Measurements from ENCODE around the gene RPS2.
A peak's percentile ranks its signal among the peaks of the same experiment; 100 is the strongest.
"Not testable (repeated sequence)": the region's sequence is repeated elsewhere in the genome, so short reads cannot be mapped to it uniquely, and the experiment has no call there.

RPS2 gene

GRCh38 chr16:1964506-1965395, at the start of gene RPS2:
Gene RPS2, minus strand, starts transcription at chr16:1964826. Its CDS starts 201 bp downstream, at chr16:1964625.
- TF ChIP-seq CTCF (IDR thresholded peaks at IDR 0.05; ENCODE audit: borderline replicate concordance, extremely low read depth, low read length, poor library complexity, severe bottlenecking) (no peak), EZH2 (IDR thresholded peaks at IDR 0.05; ENCODE audit: borderline replicate concordance, low read depth, low read length, severe bottlenecking) (no peak)

GRCh38 chr16:2013527-2013926, 48.9 kb upstream of the RPS2 start:
- peaks cover 14% of the 10 kb centered on the region for H3K4me1 ChIP-seq (ENCODE audit: insufficient read depth, low read length)
- peaks cover 8% of the 10 kb centered on the region for H4K20me1 ChIP-seq (ENCODE audit: insufficient read depth, low read length)
- TF ChIP-seq EZH2 (IDR thresholded peaks at IDR 0.05; ENCODE audit: borderline replicate concordance, low read depth, low read length, severe bottlenecking) (no peak), CTCF (IDR thresholded peaks at IDR 0.05; ENCODE audit: borderline replicate concordance, extremely low read depth, low read length, poor library complexity, severe bottlenecking) (no peak)
- ATAC-seq (ENCODE audit: insufficient read depth, low read depth): no peak
- no peak overlapping the region for H2AFZ ChIP-seq (ENCODE audit: low read depth, low read length)
- no peak overlapping the region for H3K4me3 ChIP-seq (ENCODE audit: low read depth in 1 of 2, low read length in 2 of 2)
- no peaks in the 10 kb centered on the region for H3K27me3 ChIP-seq (ENCODE audit: insufficient read depth, low read length, poor library complexity)
- H3K79me2 ChIP-seq (ENCODE audit: insufficient read depth, low read length): peaks cover 22% of the 10 kb centered on the region
- H3K36me3 ChIP-seq (ENCODE audit: insufficient read depth, low read length): no peaks in the 10 kb centered on the region
- no peak for DNase-seq
- H3K9me3 ChIP-seq (ENCODE audit: insufficient read depth, low read length, severe bottlenecking): no peaks in the 10 kb centered on the region
- no peak overlapping the region for H3K4me2 ChIP-seq (ENCODE audit: insufficient read depth, low read length)
- H3K27ac ChIP-seq (ENCODE audit: low read length): no peak overlapping the region
- H3K9ac ChIP-seq (ENCODE audit: low read depth, low read length): no peak overlapping the region

More at GRCh38 chr16:1964506-1965395, at the start of gene RPS2:
- H3K4me1 ChIP-seq (ENCODE audit: insufficient read depth, low read length): peaks cover 58% of the 10 kb centered on the region
- peak within 1 kb of the TSS; percentile 83 for H2AFZ ChIP-seq (ENCODE audit: low read depth, low read length)
- H3K9ac ChIP-seq (ENCODE audit: low read depth, low read length): peak within 1 kb of the TSS; percentile 91
- H3K79me2 ChIP-seq (ENCODE audit: insufficient read depth, low read length): peaks cover 61% of the 10 kb centered on the region
- ATAC-seq (ENCODE audit: insufficient read depth, low read depth): peak; percentile 79
- no peaks in the 10 kb centered on the region for H3K9me3 ChIP-seq (ENCODE audit: insufficient read depth, low read length, severe bottlenecking)
- H4K20me1 ChIP-seq (ENCODE audit: insufficient read depth, low read length): peaks cover 31% of the 10 kb centered on the region
- H3K36me3 ChIP-seq (ENCODE audit: insufficient read depth, low read length): peaks cover 34% of the 10 kb centered on the region
- H3K27me3 ChIP-seq (ENCODE audit: insufficient read depth, low read length, poor library complexity): no peaks in the 10 kb centered on the region
- H3K27ac ChIP-seq (ENCODE audit: low read length): peak within 1 kb of the TSS; percentile 86
- H3K4me2 ChIP-seq (ENCODE audit: insufficient read depth, low read length): peak within 1 kb of the TSS; percentile 96
- peak within 1 kb of the TSS; percentile 47 to 74 for H3K4me3 ChIP-seq (ENCODE audit: low read depth in 1 of 2, low read length in 2 of 2)
- DNase-seq: peak; percentile 99

GRCh38 chr16:2011726-2012125, 47.1 kb upstream of the RPS2 start:
- DNase-seq; H3K4me2 ChIP-seq (ENCODE audit: insufficient read depth, low read length); ATAC-seq (ENCODE audit: insufficient read depth, low read depth): not testable (repeated sequence)

GRCh38 chr16:2009791-2010510, 45.3 kb upstream of the RPS2 start, which contains the start of gene ZNF598:
Gene ZNF598, minus strand, starts transcription at chr16:2009821.
- Histone ChIP-seq H3K79me2 (ENCODE audit: insufficient read depth, low read length) (peaks cover 58% of the 10 kb centered on the region), H3K27me3 (ENCODE audit: insufficient read depth, low read length, poor library complexity) (no peaks in the 10 kb centered on the region), H3K27ac (ENCODE audit: low read length) (peak within 1 kb of the TSS; percentile 80), H3K9ac (ENCODE audit: low read depth, low read length) (peak within 1 kb of the TSS; percentile 95), H4K20me1 (ENCODE audit: insufficient read depth, low read length) (peaks cover 44% of the 10 kb centered on the region), H2AFZ (ENCODE audit: low read depth, low read length) (peak within 1 kb of the TSS; percentile 76), H3K4me1 (ENCODE audit: insufficient read depth, low read length) (peaks cover 45% of the 10 kb centered on the region), H3K36me3 (ENCODE audit: insufficient read depth, low read length) (peaks cover 30% of the 10 kb centered on the region), H3K4me3 (ENCODE audit: low read depth in 1 of 2, low read length in 2 of 2) (peak within 1 kb of the TSS; percentile 70 to 97), H3K4me2 (ENCODE audit: insufficient read depth, low read length) (peak within 1 kb of the TSS; percentile 90), H3K9me3 (ENCODE audit: insufficient read depth, low read length, severe bottlenecking) (no peaks in the 10 kb centered on the region)
- no peak for TF ChIP-seq EZH2 (IDR thresholded peaks at IDR 0.05; ENCODE audit: borderline replicate concordance, low read depth, low read length, severe bottlenecking)
- TF ChIP-seq CTCF (IDR thresholded peaks at IDR 0.05; ENCODE audit: borderline replicate concordance, extremely low read depth, low read length, poor library complexity, severe bottlenecking): no peak
- DNase-seq: peak; percentile 79
- ATAC-seq (ENCODE audit: insufficient read depth, low read depth): peak; percentile 86

More at GRCh38 chr16:2011726-2012125, 47.1 kb upstream of the RPS2 start:
- Histone ChIP-seq H3K36me3 (ENCODE audit: insufficient read depth, low read length) (peaks cover 15% of the 10 kb centered on the region), H3K4me1 (ENCODE audit: insufficient read depth, low read length) (peaks cover 32% of the 10 kb centered on the region), H3K79me2 (ENCODE audit: insufficient read depth, low read length) (peaks cover 40% of the 10 kb centered on the region), H4K20me1 (ENCODE audit: insufficient read depth, low read length) (peaks cover 26% of the 10 kb centered on the region)
- H3K9ac ChIP-seq (ENCODE audit: low read depth, low read length); H3K27me3 ChIP-seq (ENCODE audit: insufficient read depth, low read length, poor library complexity); H2AFZ ChIP-seq (ENCODE audit: low read depth, low read length); H3K4me3 ChIP-seq (ENCODE audit: low read depth in 1 of 2, low read length in 2 of 2); H3K27ac ChIP-seq (ENCODE audit: low read length); H3K9me3 ChIP-seq (ENCODE audit: insufficient read depth, low read length, severe bottlenecking): not testable (repeated sequence)
